Astrocyte (in vitro differentiated cells and primary cell): ENCODE measurements around the gene AMPD3. TPM values are rescaled to one million over a fixed set of nuclear protein-coding genes. Genes with fewer than 3 reads are reported as not detected.
A peak's percentile ranks its signal among the peaks of the same experiment; 100 is the strongest.

Experiments
- DNase-seq: peaks from one replicate; pipeline ENCODE4 v3.0.0-alpha.2; 2010; ENCODE audit warnings: low read depth
- FAIRE-seq: peaks from 2 replicates; lab custom pipeline; 2011; peaks lifted over from hg19 to GRCh38; lab: Jason Lieb, UNC
- H2AFZ ChIP-seq: 2 replicates; pipeline ENCODE4 v1.6.0; 2012; ENCODE audit warnings: low read depth, low read length, inconsistent platforms
- H3K27ac ChIP-seq: 2 replicates; pipeline ENCODE4 v1.5.1; 2011; ENCODE audit warnings: low read depth, low read length, inconsistent platforms
- H3K27me3 ChIP-seq: 2 replicates; pipeline ENCODE4 v1.6.0; 2011; ENCODE audit warnings: low read length, inconsistent platforms; ENCODE audit not compliant: insufficient read depth
- H3K36me3 ChIP-seq: 2 replicates; pipeline ENCODE4 v1.5.1; 2011; ENCODE audit warnings: low read length, inconsistent platforms; ENCODE audit not compliant: insufficient read depth
- H3K4me1 ChIP-seq: 2 replicates; pipeline ENCODE4 v1.5.1; 2011; ENCODE audit warnings: low read length, inconsistent platforms; ENCODE audit not compliant: insufficient read depth
- H3K4me2 ChIP-seq: 2 replicates; pipeline ENCODE4 v1.6.0; 2012; ENCODE audit warnings: low read length, inconsistent platforms
- H3K4me3 ChIP-seq: 2 replicates; pipeline ENCODE4 v1.5.1; 2011; ENCODE audit warnings: low read depth, mild to moderate bottlenecking, low read length, inconsistent platforms; ENCODE audit not compliant: insufficient read depth
- H3K79me2 ChIP-seq: 2 replicates; pipeline ENCODE4 v1.6.0; 2012; ENCODE audit warnings: mild to moderate bottlenecking, low read length, inconsistent platforms; ENCODE audit not compliant: insufficient read depth
- H3K9ac ChIP-seq: 2 replicates; pipeline ENCODE4 v1.6.0; 2012; ENCODE audit warnings: mild to moderate bottlenecking, low read length, inconsistent platforms
- H3K9me3 ChIP-seq: 2 replicates; pipeline ENCODE4 v1.5.1; 2012; ENCODE audit warnings: low read depth, mild to moderate bottlenecking, low read length, inconsistent platforms; ENCODE audit not compliant: insufficient read depth
- H4K20me1 ChIP-seq: 2 replicates; pipeline ENCODE4 v1.6.0; 2012; ENCODE audit warnings: low read length, inconsistent platforms; ENCODE audit not compliant: insufficient read depth
- H3K27ac Mint-ChIP-seq: one replicate; pipeline ENCODE4 v1.8.0; 2021; ENCODE audit warnings: mild to moderate bottlenecking, mixed read lengths; ENCODE audit not compliant: unreplicated experiment
- H3K27me3 Mint-ChIP-seq: one replicate; pipeline ENCODE4 v1.8.0; 2021; ENCODE audit warnings: low read depth, mixed read lengths; ENCODE audit not compliant: unreplicated experiment
- H3K36me3 Mint-ChIP-seq: one replicate; pipeline ENCODE4 v1.8.0; 2021; ENCODE audit warnings: low read depth, mixed read lengths; ENCODE audit not compliant: unreplicated experiment
- H3K4me1 Mint-ChIP-seq: one replicate; pipeline ENCODE4 v1.8.0; 2021; ENCODE audit warnings: low read depth, mixed read lengths; ENCODE audit not compliant: unreplicated experiment
- H3K4me3 Mint-ChIP-seq: one replicate; pipeline ENCODE4 v1.8.0; 2021; ENCODE audit warnings: mild to moderate bottlenecking, moderate library complexity, mixed read lengths; ENCODE audit not compliant: unreplicated experiment
- H3K9me3 Mint-ChIP-seq: one replicate; pipeline ENCODE4 v1.8.0; 2021; ENCODE audit warnings: mild to moderate bottlenecking, mixed read lengths; ENCODE audit not compliant: unreplicated experiment
- CTCF ChIP-seq: IDR thresholded peaks from 2 replicates; pipeline ENCODE4 v1.5.1; 2011; ENCODE audit warnings: low read depth, mild to moderate bottlenecking, inconsistent platforms, low read length, moderate library complexity; ENCODE audit not compliant: insufficient read depth
- EZH2 ChIP-seq: IDR thresholded peaks from 2 replicates; pipeline ENCODE4 v1.6.1; 2012; ENCODE audit warnings: mild to moderate bottlenecking, low read length, inconsistent platforms; ENCODE audit not compliant: insufficient read depth
- total RNA-seq: library from RNA; stranded (reverse); gene quantifications from 2 replicates; pipeline ENCODE4 v1.2.1, GENCODE V29; 2021

AMPD3 gene
- total RNA-seq, 1 donor from 2014 or later = 5.6 TPM

GRCh38 chr11:10459029-10459970 lies 4.2 kb downstream of the AMPD3 start:
- Mint-ChIP-seq H3K4me3 (no peak overlapping the region), H3K36me3 (peaks cover 3% of the 10 kb centered on the region), H3K27me3 (peaks cover 5% of the 10 kb centered on the region), H3K9me3 (no peaks in the 10 kb centered on the region), H3K4me1 (peaks cover 34% of the 10 kb centered on the region), H3K27ac (peak overlapping the region; percentile 59)
- Histone ChIP-seq H3K36me3 (no peaks in the 10 kb centered on the region), H2AFZ (no peak overlapping the region), H3K27ac (no peak overlapping the region), H3K4me1 (peaks cover 23% of the 10 kb centered on the region), H3K27me3 (no peaks in the 10 kb centered on the region), H3K9me3 (no peaks in the 10 kb centered on the region), H3K9ac (no peak overlapping the region), H3K79me2 (no peaks in the 10 kb centered on the region), H4K20me1 (no peaks in the 10 kb centered on the region), H3K4me2 (no peak overlapping the region), H3K4me3 (no peak overlapping the region)
- no peak for TF ChIP-seq EZH2
- no peak for TF ChIP-seq CTCF
- DNase-seq = no peak
- no peak for FAIRE-seq

- Mint-ChIP-seq H3K4me1 (peaks cover 22% of the 10 kb centered on the region), H3K9me3 (no peaks in the 10 kb centered on the region), H3K27me3 (peaks cover 5% of the 10 kb centered on the region), H3K27ac (peak overlapping the region; percentile 4), H3K36me3 (peaks cover 3% of the 10 kb centered on the region), H3K4me3 (no peak overlapping the region)
- H3K9ac ChIP-seq = no peak overlapping the region
- no peaks in the 10 kb centered on the region for H4K20me1 ChIP-seq
- FAIRE-seq = no peak
- H3K4me1 ChIP-seq = peaks cover 10% of the 10 kb centered on the region
- H3K27me3 ChIP-seq = no peaks in the 10 kb centered on the region
- H3K4me2 ChIP-seq = no peak overlapping the region
- TF ChIP-seq CTCF = no peak
- TF ChIP-seq EZH2 = no peak
- H3K27ac ChIP-seq = no peak overlapping the region
- H3K79me2 ChIP-seq = no peaks in the 10 kb centered on the region
- H3K4me3 ChIP-seq = no peak overlapping the region
- no peaks in the 10 kb centered on the region for H3K36me3 ChIP-seq
- no peaks in the 10 kb centered on the region for H3K9me3 ChIP-seq
- DNase-seq = no peak
- H2AFZ ChIP-seq = no peak overlapping the region
Observed at GRCh38 chr11:10460611-10461275, 5.7 kb downstream of the AMPD3 start.
